IMR-90 (cell line): Measurements from ENCODE around the gene NEURL1B. TPM values are rescaled to one million over a fixed set of nuclear protein-coding genes. Genes with fewer than 3 reads are reported as not detected.

Experiments used
- ATAC-seq: fragments of 200-7000 bp; cut with Tn5 transposase; 2 replicates; pipeline ENCODE4 v1.9.1; 2020; ENCODE audit warnings: low read depth, mild to moderate bottlenecking, moderate library complexity
- BruUV-seq: library from RNA; stranded (reverse); fragments of 400-500 nt; replicated peaks from 2 replicates; lab custom pipeline; 2021; lab: Mats Ljungman, UMichigan
- CTCF ChIA-PET: fragments of 300-600 bp; formaldehyde crosslinking; extraction: SDS; loops from one replicate; lab custom pipeline; 2021; ENCODE audit warnings: antibody characterized with exemption; lab: Yijun Ruan, JAX
- POLR2A ChIA-PET: fragments of 300-600 bp; sonication (Branson Sonifier 250); formaldehyde crosslinking; loops from one replicate; lab custom pipeline; 2022; ENCODE audit warnings: antibody characterized with exemption; ENCODE audit not compliant: unreplicated experiment; lab: Charles Lee
- DNase-seq: peaks from one replicate; pipeline ENCODE4 v3.0.0; 2013
- H2AFZ ChIP-seq: replicated peaks from 2 replicates; pipeline ENCODE3; 2013; ENCODE audit warnings: low read length, mild to moderate bottlenecking; ENCODE audit not compliant: poor library complexity
- H2AK5ac ChIP-seq: 2 replicates; pipeline ENCODE4 v1.6.1; 2013; ENCODE audit warnings: low read depth, low read length, inconsistent platforms
- H2AK9ac ChIP-seq: replicated peaks from 2 replicates; pipeline ENCODE3; 2013; ENCODE audit warnings: mild to moderate bottlenecking, low read depth, low read length, moderate library complexity; ENCODE audit not compliant: poor library complexity
- H2BK120ac ChIP-seq: 2 replicates; pipeline ENCODE4 v1.6.1; 2013; ENCODE audit warnings: low read depth, low read length, inconsistent platforms
- H2BK15ac ChIP-seq: 3 replicates; pipeline ENCODE4 v1.6.1; 2013; ENCODE audit warnings: low read depth, low read length, inconsistent platforms
- H2BK20ac ChIP-seq: 2 replicates; pipeline ENCODE4 v1.6.1; 2013; ENCODE audit warnings: low read depth, mild to moderate bottlenecking, inconsistent platforms, low read length, moderate library complexity
- H2BK5ac ChIP-seq: 2 replicates; pipeline ENCODE4 v1.6.1; 2013; ENCODE audit warnings: mild to moderate bottlenecking, low read depth, low read length, inconsistent platforms; ENCODE audit not compliant: poor library complexity, severe bottlenecking
- H3K14ac ChIP-seq: replicated peaks from 2 replicates; pipeline ENCODE4 v1.6.1; 2013; ENCODE audit warnings: low read depth, low read length, inconsistent platforms
- H3K18ac ChIP-seq: 2 replicates; pipeline ENCODE4 v1.6.1; 2013; ENCODE audit warnings: low read depth, low read length, control low read depth
- H3K23ac ChIP-seq: 2 replicates; pipeline ENCODE4 v1.6.1; 2013; ENCODE audit warnings: low read depth, low read length, inconsistent platforms
- H3K27ac ChIP-seq: 2 replicates; pipeline ENCODE4 v1.5.1; 2013; ENCODE audit warnings: mild to moderate bottlenecking, control low read depth, low read length; ENCODE audit not compliant: insufficient read depth
- H3K27me3 ChIP-seq: 2 replicates; pipeline ENCODE4 v1.6.1; 2013; ENCODE audit warnings: low read length; ENCODE audit not compliant: control insufficient read depth, insufficient read depth
- H3K36me3 ChIP-seq: 2 replicates; pipeline ENCODE4 v1.6.1; 2013; ENCODE audit warnings: low read length, mixed read lengths; ENCODE audit not compliant: control insufficient read depth, insufficient read depth
- H3K4ac ChIP-seq: 2 replicates; pipeline ENCODE4 v1.6.1; 2013; ENCODE audit warnings: low read depth, low read length, inconsistent platforms
- H3K4me1 ChIP-seq: 2 replicates; pipeline ENCODE4 v1.6.1; 2013; ENCODE audit warnings: low read length, mixed read lengths; ENCODE audit not compliant: control insufficient read depth, insufficient read depth
- H3K4me2 ChIP-seq: 2 replicates; pipeline ENCODE4 v1.6.1; 2013; ENCODE audit warnings: low read depth, mild to moderate bottlenecking, control low read depth, low read length, moderate library complexity
- H3K4me3 ChIP-seq: 2 replicates; pipeline ENCODE4 v1.5.1; 2013; ENCODE audit warnings: low read depth, mild to moderate bottlenecking, control low read depth, low read length, moderate library complexity; ENCODE audit not compliant: insufficient read depth
- H3K56ac ChIP-seq: 2 replicates; pipeline ENCODE4 v1.6.1; 2013; ENCODE audit warnings: low read length, inconsistent platforms; ENCODE audit not compliant: insufficient read depth; ENCODE audit errors: extremely low read depth
- H3K79me1 ChIP-seq, 2 experiments: 2 replicates each; pipeline ENCODE4 v1.6.1; 2013; ENCODE audit warnings: low read length in 2 of 2, inconsistent platforms in 1 of 2, low read depth in 1 of 2
- H3K9ac ChIP-seq: 2 replicates; pipeline ENCODE4 v1.6.1; 2013; ENCODE audit warnings: low read depth, low read length, control low read depth
- H3K9me1 ChIP-seq: 2 replicates; pipeline ENCODE4 v1.6.1; 2013; ENCODE audit warnings: low read length, inconsistent platforms; ENCODE audit not compliant: insufficient read depth
- H3K9me3 ChIP-seq: 2 replicates; pipeline ENCODE4 v1.6.1; 2013; ENCODE audit warnings: low read length; ENCODE audit not compliant: control insufficient read depth, insufficient read depth
- H4K20me1 ChIP-seq: 2 replicates; pipeline ENCODE4 v1.6.1; 2013; ENCODE audit warnings: low read length, inconsistent platforms; ENCODE audit not compliant: insufficient read depth
- H4K5ac ChIP-seq: 2 replicates; pipeline ENCODE4 v1.6.1; 2013; ENCODE audit warnings: mild to moderate bottlenecking, low read depth, low read length, control low read depth
- H4K8ac ChIP-seq, 2 experiments: 2 replicates each; pipeline ENCODE4 v1.6.1; 2013; ENCODE audit warnings: low read depth in 2 of 2, low read length in 2 of 2, control low read depth in 1 of 2, inconsistent platforms in 1 of 2
- H4K91ac ChIP-seq: 2 replicates; pipeline ENCODE4 v1.6.1; 2013; ENCODE audit warnings: low read depth, low read length, inconsistent platforms; ENCODE audit not compliant: insufficient read depth
- BHLHE40 ChIP-seq: fragments of 150-350 bp; IDR thresholded peaks from 2 replicates; pipeline ENCODE4 v1.6.1; 2016; ENCODE audit warnings: mild to moderate bottlenecking, low read depth, low read length
- ELK1 ChIP-seq: fragments of 150-350 bp; IDR thresholded peaks from 2 replicates; pipeline ENCODE4 v1.6.1; 2016; ENCODE audit warnings: low read depth, mild to moderate bottlenecking, low read length, moderate library complexity, borderline replicate concordance
- MXI1 ChIP-seq: IDR thresholded peaks from 2 replicates; pipeline ENCODE4 v1.6.1; 2012; ENCODE audit warnings: low read depth, mild to moderate bottlenecking, low read length, moderate library complexity, borderline replicate concordance
- RCOR1 ChIP-seq: IDR thresholded peaks from 2 replicates; pipeline ENCODE4 v1.6.1; 2012; ENCODE audit warnings: mild to moderate bottlenecking, low read length, improper control_type of control experiment; ENCODE audit not compliant: insufficient replicate concordance
- RFX5 ChIP-seq: IDR thresholded peaks from 2 replicates; pipeline ENCODE4 v1.8.0; 2012; ENCODE audit warnings: low read depth, mild to moderate bottlenecking, low read length, moderate library complexity
- USF2 ChIP-seq: fragments of 150-350 bp; IDR thresholded peaks from 2 replicates; pipeline ENCODE4 v1.6.1; 2017; ENCODE audit warnings: mild to moderate bottlenecking, antibody characterized with exemption, low read length, low read depth
- WGBS, 2 experiments: methylation state at CpG; one replicate each; pipeline versions ENCODE4 v1.1.5 to v1.1.7; 2013; ENCODE audit warnings: missing lambda C conversion rate in 2 of 2; ENCODE audit not compliant: insufficient read length in 1 of 2; ENCODE audit errors: extremely low coverage in 2 of 2; 5-methylcytosine and 5-hydroxymethylcytosine counted together
- dilution Hi-C: fragments of 300-500 bp; cut with HindIII; formaldehyde crosslinking; loops from one replicate; pipeline ENCODE4 v1.14.3; 2018; ENCODE audit warnings: low sequenced_read_pairs; ENCODE audit not compliant: unreplicated experiment
- in situ Hi-C: fragments of 300-500 bp; cut with MboI; formaldehyde crosslinking; loops from 3 replicates; pipeline ENCODE4 v1.14.3; 2019; ENCODE audit warnings: low sequenced_read_pairs, inconsistent platforms, mixed read lengths
- intact Hi-C: fragments of 100-400 bp; cut with micrococcal nuclease; formaldehyde crosslinking; loops from 2 replicates; pipeline ENCODE4 v1.10.0; 2022
- polyA plus RNA-seq, 3 experiments: library from polyadenylated mRNA; depleted of rRNA; stranded (reverse); fragments of >200 nt; gene quantifications; 2 replicates each; pipeline ENCODE4 v1.2.3, GENCODE V29; 2012; ENCODE audit warnings: low replicate concordance in 1 of 3
- total RNA-seq: library from RNA; depleted of rRNA; stranded (reverse); fragments of >200 nt; gene quantifications from 2 replicates; pipeline ENCODE4 v1.2.3, GENCODE V29; 2012

The NEURL1B gene
- total and polyA plus RNA-seq, 2 of the 4 experiments (the other 2 are of a cell fraction), result 1.8 to 2.8 TPM

GRCh38 chr5:172681421-172681820 is 40.4 kb downstream of the NEURL1B start:
- Histone ChIP-seq H3K79me1 (peaks cover 3 to 26% of the 10 kb centered on the region in 2 experiments; a peak in 2 of 4 replicates), H3K14ac (no peak overlapping the region), H2AFZ (no peak overlapping the region), H3K4me1 (peaks cover 2% of the 10 kb centered on the region; the same call in 1 of the 2 replicates), H3K4me2 (no peak overlapping the region), H3K27ac (no peak overlapping the region), H3K4ac (no peak overlapping the region), H3K9me1 (no peaks in the 10 kb centered on the region), H2BK15ac (no peak overlapping the region), H4K8ac (no peak overlapping the region), H2BK20ac (no peak overlapping the region), H2AK9ac (peak overlapping the region; percentile 19), H3K36me3 (no peaks in the 10 kb centered on the region; the same call in 1 of the 2 replicates), H3K23ac (no peak overlapping the region), H3K18ac (no peak overlapping the region), H2BK120ac (no peak overlapping the region), H4K91ac (no peak overlapping the region), H2BK5ac (no peak overlapping the region), H4K5ac (no peak overlapping the region), H3K27me3 (no peaks in the 10 kb centered on the region), H3K56ac (no peak overlapping the region), H3K4me3 (no peak overlapping the region), H4K20me1 (no peaks in the 10 kb centered on the region), H2AK5ac (no peak overlapping the region), H3K9me3 (no peaks in the 10 kb centered on the region), H3K9ac (no peak overlapping the region)
- no TSS peak for BruUV-seq
- DNase-seq (no peak), ATAC-seq (no peak)
- TF ChIP-seq ELK1 (no peak), RFX5 (no peak), MXI1 (no peak), RCOR1 (no peak), BHLHE40 (no peak), USF2 (no peak)
- dilution Hi-C loops (no loop called here), in situ Hi-C loops (no loop called here), intact Hi-C loops (no loop called here)
- ChIA-PET CTCF (no interaction called here), POLR2A (no interaction called here)
- WGBS, 2 experiments, result no CpG with 5 or more reads among the region's 4 CpGs
